ENCODE data around the gene PADI1.
A peak's percentile ranks its signal among the peaks of the same experiment; 100 is the strongest.

Gene PADI1

GRCh38 chr1:17204546-17205440 is at the start of gene PADI1:
TSS of gene PADI1 (plus strand) at chr1:17205128. CDS start at chr1:17205218, 90 bp downstream.
- DNase-seq, result no peak

DNA sequence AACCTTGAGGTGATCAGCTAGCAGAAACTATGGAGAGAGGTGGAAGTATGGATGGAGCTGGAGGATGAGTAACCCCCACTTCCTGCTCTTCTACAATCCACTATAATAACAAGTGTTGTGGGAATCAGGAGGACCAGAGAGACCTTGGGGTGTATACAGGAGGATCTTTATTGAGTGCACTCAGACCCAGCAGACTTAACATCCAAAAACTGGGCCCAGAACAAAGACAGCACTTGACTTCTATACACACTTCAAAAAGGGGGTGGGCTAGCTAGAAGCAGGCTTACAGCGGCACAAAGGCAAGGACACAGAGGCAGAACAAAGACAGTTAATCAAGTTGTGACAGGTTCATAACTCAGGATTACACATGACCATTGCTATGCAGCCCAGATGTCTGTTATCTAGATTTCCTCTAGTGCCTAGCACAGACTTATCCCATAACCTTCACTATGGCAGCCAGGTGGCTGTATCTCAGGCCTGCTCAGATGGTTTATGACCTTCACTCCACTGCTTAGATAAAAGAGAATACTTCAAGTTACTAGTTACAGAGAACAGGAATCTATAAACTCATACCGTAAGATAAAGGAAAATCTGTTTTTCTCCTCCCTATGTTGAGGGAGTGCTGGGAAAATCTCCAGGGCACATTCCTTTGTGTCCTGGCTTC is 49.5 kb upstream of the PADI1 start:
- no peak for DNase-seq

DNA sequence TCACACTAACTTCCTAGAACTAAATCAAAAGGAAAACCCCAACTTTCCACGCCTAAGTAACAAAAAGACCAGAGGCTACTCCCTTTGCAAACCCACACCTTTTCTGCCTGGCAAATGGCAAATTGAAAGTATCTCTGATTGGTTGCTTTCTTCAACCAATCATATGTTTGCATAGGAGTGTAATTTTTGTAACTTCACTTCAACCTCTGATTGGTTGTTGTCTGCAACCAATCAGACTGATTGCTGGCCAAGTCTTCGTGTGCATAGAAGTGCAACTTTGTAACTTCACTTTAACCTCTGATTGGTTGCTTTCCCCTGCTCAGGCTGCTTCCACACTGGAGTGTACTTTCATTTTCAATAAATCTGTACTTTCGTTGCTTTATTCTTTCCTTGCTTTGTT is 48.8 kb upstream of the PADI1 start:
- no peak for DNase-seq

- DNase-seq, result no peak
These were observed 46.0 kb upstream of the PADI1 start for GRCh38 chr1:17158961-17159360.

GRCh38 chr1:17161137-17161740 is 43.7 kb upstream of the PADI1 start:
- DNase-seq, result no peak

- no peak for DNase-seq
These were observed 42.8 kb upstream of the PADI1 start for GRCh38 chr1:17161926-17162800.

- DNase-seq, result no peak
These were observed 42.0 kb upstream of the PADI1 start for GRCh38 chr1:17162941-17163340.

GRCh38 chr1:17163371-17163770 is 41.6 kb upstream of the PADI1 start:
- no peak for DNase-seq

GRCh38 chr1:17163789-17164666 is 40.9 kb upstream of the PADI1 start:
- no peak for DNase-seq

DNA sequence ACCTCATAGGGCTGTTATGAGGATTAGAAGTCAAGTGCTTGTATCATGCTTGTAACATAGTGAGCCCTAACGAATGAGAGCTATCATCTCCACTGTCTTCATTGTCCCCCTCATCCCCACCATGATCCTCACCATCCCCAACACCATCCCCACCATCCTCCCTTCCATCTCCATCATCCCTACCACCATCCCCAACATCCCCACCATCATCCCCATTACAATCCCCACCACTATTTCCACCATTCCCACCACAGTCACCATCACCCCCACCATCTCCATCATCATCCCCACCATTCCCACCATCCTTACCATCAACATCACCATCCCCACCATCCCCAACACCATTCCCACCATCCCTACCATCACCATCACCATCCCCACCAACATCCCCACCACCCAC is 39.1 kb upstream of the PADI1 start:
- no peak for DNase-seq

DNA sequence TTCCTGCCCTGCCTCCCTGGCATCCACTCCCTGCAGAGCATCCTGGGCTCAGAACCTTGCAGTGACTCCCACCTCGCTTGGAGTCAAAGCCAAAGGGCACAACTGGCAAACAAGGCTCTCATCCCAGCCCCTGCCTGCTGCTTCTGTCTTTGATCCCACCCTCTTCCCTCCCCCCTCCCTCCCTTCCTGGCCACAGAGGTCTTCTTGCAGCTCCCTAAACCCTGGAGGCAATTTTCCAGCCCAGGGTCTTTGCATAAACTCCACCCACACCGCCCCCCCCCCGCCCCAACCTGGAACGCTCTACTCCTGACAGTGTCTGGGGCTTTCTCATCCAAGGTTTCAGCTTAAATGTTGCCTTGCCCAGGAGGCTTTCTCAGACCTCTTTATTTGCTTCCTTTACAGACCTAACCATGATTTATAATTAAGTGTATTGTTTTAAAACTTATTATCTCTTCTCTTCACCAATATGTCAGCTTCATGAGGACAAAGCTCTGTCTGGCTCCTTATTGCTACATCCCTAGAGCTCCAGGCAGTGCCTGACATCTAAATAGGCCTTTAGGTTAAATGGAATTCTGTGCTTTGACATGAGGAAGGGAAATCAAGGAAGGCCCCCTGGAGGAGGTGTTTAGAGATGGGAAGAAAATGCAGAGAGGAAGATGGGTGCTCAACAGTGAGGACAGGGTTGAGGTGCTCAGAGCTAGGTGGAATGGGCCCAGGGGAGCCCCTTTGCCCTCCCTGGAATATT is 37.7 kb upstream of the PADI1 start:
- DNase-seq, result no peak

GRCh38 chr1:17167786-17168090 is 37.2 kb upstream of the PADI1 start:
- no peak for DNase-seq

GRCh38 chr1:17168091-17168876 is 36.6 kb upstream of the PADI1 start:
- peak; percentile 8 to 68 for DNase-seq

DNA sequence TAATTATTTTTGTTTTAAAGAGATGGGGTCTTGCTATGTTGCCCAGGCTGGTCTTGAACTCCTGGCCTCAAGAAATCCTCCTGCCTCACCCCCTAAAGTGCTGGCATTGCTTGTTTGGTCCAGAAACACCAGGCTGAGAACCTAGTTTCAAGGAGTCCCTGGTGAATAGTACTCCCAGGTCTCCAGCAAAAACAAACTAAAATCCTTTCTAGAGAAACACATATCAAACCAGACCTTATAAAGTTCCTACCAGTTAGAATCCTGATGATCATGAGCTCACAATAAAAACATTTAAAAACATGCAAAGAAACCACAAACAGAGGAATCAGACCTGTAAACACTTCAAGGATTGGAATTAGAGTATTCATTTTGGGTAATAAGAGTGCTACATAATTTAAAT is 34.4 kb upstream of the PADI1 start:
- no peak for DNase-seq

- no peak for DNase-seq
These were observed 31.7 kb upstream of the PADI1 start for GRCh38 chr1:17173217-17173616.

DNA sequence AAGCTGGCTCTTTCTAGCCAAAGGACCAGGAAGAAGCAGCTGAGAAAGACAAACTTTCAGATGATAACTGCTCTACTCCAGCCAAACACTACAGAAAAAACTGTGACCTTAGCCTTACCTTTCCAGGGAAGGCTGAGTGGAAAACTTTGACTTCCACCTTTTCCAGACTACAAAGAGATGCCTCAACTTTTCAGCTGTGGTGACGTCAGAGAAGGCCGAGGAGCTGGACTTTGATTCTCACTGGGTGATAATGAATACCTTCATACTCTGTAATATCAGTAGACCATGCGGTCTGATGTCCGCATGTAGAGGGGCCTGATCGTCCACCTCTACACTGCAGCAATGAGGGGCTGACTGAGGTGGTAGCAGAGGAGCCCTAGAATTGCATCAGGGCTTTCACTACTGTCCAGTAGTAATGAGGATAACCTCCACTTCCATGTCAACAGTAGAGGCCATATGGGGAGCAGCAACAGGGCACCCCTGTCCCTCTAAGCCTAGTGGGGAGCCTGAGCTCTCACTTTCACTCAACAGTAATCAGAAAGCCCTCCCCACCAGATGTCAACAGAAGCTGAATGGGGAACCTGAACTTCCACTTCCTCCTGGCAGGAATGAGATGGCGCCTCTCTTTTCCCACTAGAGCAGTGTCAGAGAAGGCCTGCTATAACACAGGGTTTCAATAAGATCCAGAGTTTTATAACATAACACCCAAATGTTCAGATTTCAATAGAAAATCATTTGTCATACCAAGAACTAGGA is 28.4 kb upstream of the PADI1 start:
- DNase-seq, result no peak

- DNase-seq, result no peak
These were observed 27.3 kb upstream of the PADI1 start for GRCh38 chr1:17177651-17178050.

DNA sequence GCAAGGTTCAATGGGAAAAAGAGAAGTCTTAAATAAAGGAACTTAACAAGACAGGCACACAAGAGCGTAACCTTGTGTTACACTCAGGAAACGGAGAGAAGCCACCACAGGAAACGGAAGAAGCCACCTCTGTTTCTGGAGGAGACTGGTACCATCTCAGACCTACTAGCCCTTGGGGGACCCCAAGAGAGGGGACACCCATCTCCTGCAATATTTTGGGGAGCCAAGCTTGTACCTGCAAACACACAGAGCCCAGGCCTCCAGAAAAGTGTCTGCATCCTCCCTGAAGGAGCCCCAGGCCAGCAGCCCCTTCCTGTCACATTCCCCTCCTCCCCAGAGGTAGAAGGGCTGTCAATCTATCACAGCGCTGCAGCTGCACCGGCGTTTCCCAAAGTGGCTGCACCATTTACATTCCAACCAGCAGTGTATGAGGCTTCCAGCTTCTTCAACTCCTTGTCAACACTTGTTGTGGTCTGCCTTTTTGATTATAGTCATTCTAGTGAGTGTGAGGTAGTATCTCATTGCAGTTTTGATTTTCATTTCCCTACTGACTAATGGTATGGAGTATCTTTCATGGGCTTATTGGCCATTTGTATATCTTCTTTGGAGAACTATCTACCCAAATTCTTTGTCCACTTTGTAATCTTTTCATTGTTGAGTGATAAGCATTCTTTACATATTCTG is 23.0 kb upstream of the PADI1 start:
- DNase-seq, result no peak

Data from NCI-H2081 (cell line).